ENCODE results near the gene PTPRJ.

- TF ChIP-seq CTCF (conservative IDR thresholded peaks at IDR 0.05; ENCODE audit: low read depth, low read length) (no peak), EZH2phosphoT487 (IDR thresholded peaks at IDR 0.05; ENCODE audit: borderline replicate concordance, low read length) (no peak), EZH2 (IDR thresholded peaks at IDR 0.05; ENCODE audit: low read length, unreplicated experiment) (no peak)
These were observed 38.3 kb downstream of the PTPRJ start for GRCh38 chr11:48018528-48019216.
